ENCODE measurements around the gene RASSF10.
A peak's percentile ranks its signal among the peaks of the same experiment; 100 is the strongest.

Gene RASSF10

DNA sequence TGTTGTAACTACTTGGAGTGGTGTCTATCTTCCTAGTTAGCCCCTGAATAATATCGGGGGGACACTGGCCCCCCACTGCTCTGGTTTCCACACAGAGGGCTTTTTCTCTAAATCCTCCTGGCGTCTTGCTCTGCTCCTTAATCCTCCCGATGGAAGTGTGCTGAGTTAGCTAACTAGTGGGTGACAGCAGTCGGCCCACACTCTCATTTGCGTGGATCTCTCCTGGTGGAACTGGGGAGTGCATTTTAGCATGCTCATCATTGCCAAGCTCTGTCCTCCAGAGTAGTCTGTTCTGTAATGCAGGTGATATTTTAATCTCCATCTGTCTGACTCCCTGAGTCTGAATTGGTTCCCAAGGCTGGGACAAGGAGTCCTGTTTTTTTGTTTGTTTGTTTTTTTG, 46.1 kb upstream of the RASSF10 start:
- no peaks in the 10 kb centered on the region for H3K27me3 ChIP-seq (ENCODE audit: insufficient read depth, poor library complexity, severe bottlenecking)
- no peak for TF ChIP-seq REST (IDR thresholded peaks at IDR 0.05; ENCODE audit: insufficient replicate concordance, low read depth)
- TF ChIP-seq GABPA (IDR thresholded peaks at IDR 0.05; ENCODE audit: low read depth): no peak
- no peak for TF ChIP-seq POLR2AphosphoS5 (IDR thresholded peaks at IDR 0.05; ENCODE audit: low read depth)
- TF ChIP-seq SPI1 (IDR thresholded peaks at IDR 0.05; ENCODE audit: borderline replicate concordance, low read depth): no peak
- TF ChIP-seq, protein P1, sequence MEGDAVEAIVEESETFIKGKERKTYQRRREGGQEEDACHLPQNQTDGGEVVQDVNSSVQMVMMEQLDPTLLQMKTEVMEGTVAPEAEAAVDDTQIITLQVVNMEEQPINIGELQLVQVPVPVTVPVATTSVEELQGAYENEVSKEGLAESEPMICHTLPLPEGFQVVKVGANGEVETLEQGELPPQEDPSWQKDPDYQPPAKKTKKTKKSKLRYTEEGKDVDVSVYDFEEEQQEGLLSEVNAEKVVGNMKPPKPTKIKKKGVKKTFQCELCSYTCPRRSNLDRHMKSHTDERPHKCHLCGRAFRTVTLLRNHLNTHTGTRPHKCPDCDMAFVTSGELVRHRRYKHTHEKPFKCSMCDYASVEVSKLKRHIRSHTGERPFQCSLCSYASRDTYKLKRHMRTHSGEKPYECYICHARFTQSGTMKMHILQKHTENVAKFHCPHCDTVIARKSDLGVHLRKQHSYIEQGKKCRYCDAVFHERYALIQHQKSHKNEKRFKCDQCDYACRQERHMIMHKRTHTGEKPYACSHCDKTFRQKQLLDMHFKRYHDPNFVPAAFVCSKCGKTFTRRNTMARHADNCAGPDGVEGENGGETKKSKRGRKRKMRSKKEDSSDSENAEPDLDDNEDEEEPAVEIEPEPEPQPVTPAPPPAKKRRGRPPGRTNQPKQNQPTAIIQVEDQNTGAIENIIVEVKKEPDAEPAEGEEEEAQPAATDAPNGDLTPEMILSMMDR (IDR thresholded peaks at IDR 0.05; ENCODE audit: insufficient read depth, low read length): no peak
- H3K4me3 ChIP-seq (replicated peaks; ENCODE audit: insufficient read depth, low read length): no peak overlapping the region
- DNase-seq (ENCODE audit: low read depth in 1 of 2, low spot score in 1 of 2): no peak
- no peak overlapping the region for H3K27ac ChIP-seq (replicated peaks)

GRCh38 chr11:12963792-12964536, 45.2 kb upstream of the RASSF10 start:
- no peak overlapping the region for H3K4me3 ChIP-seq (replicated peaks; ENCODE audit: insufficient read depth, low read length)
- TF ChIP-seq SPI1 (IDR thresholded peaks at IDR 0.05; ENCODE audit: borderline replicate concordance, low read depth): no peak
- TF ChIP-seq GABPA (IDR thresholded peaks at IDR 0.05; ENCODE audit: low read depth): no peak
- no peak for TF ChIP-seq REST (IDR thresholded peaks at IDR 0.05; ENCODE audit: insufficient replicate concordance, low read depth)
- no peak for TF ChIP-seq POLR2AphosphoS5 (IDR thresholded peaks at IDR 0.05; ENCODE audit: low read depth)
- TF ChIP-seq, protein P1 (IDR thresholded peaks at IDR 0.05; ENCODE audit: insufficient read depth, low read length): peak; percentile 22
- DNase-seq (ENCODE audit: low read depth in 1 of 2, low spot score in 1 of 2): peak; percentile 28 to 53
- H3K27me3 ChIP-seq (ENCODE audit: insufficient read depth, poor library complexity, severe bottlenecking): no peaks in the 10 kb centered on the region
- no peak overlapping the region for H3K27ac ChIP-seq (replicated peaks)

DNA sequence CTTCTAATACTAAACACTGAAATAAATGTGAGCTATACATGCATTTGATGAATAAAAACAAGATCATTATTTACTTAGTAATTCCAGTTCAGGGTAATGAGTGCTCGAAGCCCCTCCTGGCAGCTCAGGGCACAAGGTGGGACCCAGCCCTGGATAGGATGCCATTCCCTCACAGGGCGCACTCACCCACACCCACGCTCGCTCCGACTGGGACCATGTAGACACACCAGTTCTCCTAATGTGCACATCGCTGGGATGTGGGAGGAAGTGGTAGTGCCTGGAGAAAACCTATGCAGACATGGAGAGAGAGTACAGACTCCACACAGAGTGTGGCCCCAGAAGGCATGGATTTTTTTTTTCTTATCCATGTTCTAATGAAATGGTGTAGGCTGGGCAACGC, 44.5 kb upstream of the RASSF10 start:
- Histone ChIP-seq H3K4me3 (replicated peaks; ENCODE audit: insufficient read depth, low read length) (no peak overlapping the region), H3K27me3 (ENCODE audit: insufficient read depth, poor library complexity, severe bottlenecking) (no peaks in the 10 kb centered on the region), H3K27ac (replicated peaks) (no peak overlapping the region)
- DNase-seq (ENCODE audit: low read depth in 1 of 2, low spot score in 1 of 2): no peak
- TF ChIP-seq POLR2AphosphoS5 (IDR thresholded peaks at IDR 0.05; ENCODE audit: low read depth) (no peak), SPI1 (IDR thresholded peaks at IDR 0.05; ENCODE audit: borderline replicate concordance, low read depth) (no peak), REST (IDR thresholded peaks at IDR 0.05; ENCODE audit: insufficient replicate concordance, low read depth) (no peak), GABPA (IDR thresholded peaks at IDR 0.05; ENCODE audit: low read depth) (no peak)
- TF ChIP-seq, protein P1 (IDR thresholded peaks at IDR 0.05; ENCODE audit: insufficient read depth, low read length): no peak
